CMK (cell line): Measurements from ENCODE around the gene TOPORS.
"Not testable (repeated sequence)": the region's sequence is repeated elsewhere in the genome, so short reads cannot be mapped to it uniquely, and the experiment has no call there.

Experiments used
- DNase-seq: peaks from one replicate; pipeline ENCODE4 v3.0.0-alpha.2; 2010; ENCODE audit warnings: low read depth

The TOPORS gene

GRCh38 chr9:32552172-32552872, at the start of gene TOPORS, which contains the start of gene SMIM27:
Gene TOPORS, minus strand, starts transcription at chr9:32552586. Its CDS starts 150 bp downstream, at chr9:32552436.
Gene SMIM27, plus strand, starts transcription at chr9:32552327. Its CDS starts 108 bp downstream, at chr9:32552435.
- peak; percentile 77 for DNase-seq

- not testable (repeated sequence) for DNase-seq
Observed at GRCh38 chr9:32599021-32599420, 46.6 kb upstream of the TOPORS start.

GRCh38 chr9:32596936-32597335, 44.5 kb upstream of the TOPORS start:
- DNase-seq = no peak

- no peak for DNase-seq
Observed at GRCh38 chr9:32596096-32596865, 43.9 kb upstream of the TOPORS start.

GRCh38 chr9:32590898-32591297, 38.5 kb upstream of the TOPORS start:
- no peak for DNase-seq

- DNase-seq = no peak
Observed at GRCh38 chr9:32590476-32590875, 38.1 kb upstream of the TOPORS start.

GRCh38 chr9:32589083-32589723, 36.8 kb upstream of the TOPORS start:
- no peak for DNase-seq

GRCh38 chr9:32587901-32588300, 35.5 kb upstream of the TOPORS start:
- no peak for DNase-seq

GRCh38 chr9:32584784-32585183, 32.4 kb upstream of the TOPORS start:
- DNase-seq = no peak

- no peak for DNase-seq
Observed at GRCh38 chr9:32581512-32582143, 29.2 kb upstream of the TOPORS start.

- no peak for DNase-seq
Observed at GRCh38 chr9:32580631-32581300, 28.4 kb upstream of the TOPORS start.

GRCh38 chr9:32579706-32580331, 27.4 kb upstream of the TOPORS start:
- DNase-seq = peak; percentile 37

- DNase-seq = no peak
Observed at GRCh38 chr9:32578976-32579375, 26.6 kb upstream of the TOPORS start.

- no peak for DNase-seq
Observed at GRCh38 chr9:32577316-32577715, 24.9 kb upstream of the TOPORS start.

- DNase-seq = no peak
Observed at GRCh38 chr9:32574858-32575257, 22.5 kb upstream of the TOPORS start.

GRCh38 chr9:32573821-32574220, 21.4 kb upstream of the TOPORS start:
- DNase-seq = no peak

GRCh38 chr9:32572900-32573523, 20.6 kb upstream of the TOPORS start, which contains the start of gene NDUFB6:
Gene NDUFB6, minus strand, starts transcription at chr9:32573159. Its CDS starts 99 bp downstream, at chr9:32573060.
- peak; percentile 89 for DNase-seq

- DNase-seq = peak; percentile 59
Observed at GRCh38 chr9:32571969-32572899, 19.8 kb upstream of the TOPORS start.

- DNase-seq = no peak
Observed at GRCh38 chr9:32570262-32570661, 17.9 kb upstream of the TOPORS start.

GRCh38 chr9:32566770-32567169, 14.4 kb upstream of the TOPORS start:
- no peak for DNase-seq
